Smooth muscle cell of the brain vasculature (primary cell): ENCODE results near the gene RPTOR.

Source experiments
- DNase-seq: peaks from one replicate; pipeline ENCODE4 v3.0.0-alpha.2; 2012; ENCODE audit warnings: low read depth, low spot score

Gene RPTOR

DNA sequence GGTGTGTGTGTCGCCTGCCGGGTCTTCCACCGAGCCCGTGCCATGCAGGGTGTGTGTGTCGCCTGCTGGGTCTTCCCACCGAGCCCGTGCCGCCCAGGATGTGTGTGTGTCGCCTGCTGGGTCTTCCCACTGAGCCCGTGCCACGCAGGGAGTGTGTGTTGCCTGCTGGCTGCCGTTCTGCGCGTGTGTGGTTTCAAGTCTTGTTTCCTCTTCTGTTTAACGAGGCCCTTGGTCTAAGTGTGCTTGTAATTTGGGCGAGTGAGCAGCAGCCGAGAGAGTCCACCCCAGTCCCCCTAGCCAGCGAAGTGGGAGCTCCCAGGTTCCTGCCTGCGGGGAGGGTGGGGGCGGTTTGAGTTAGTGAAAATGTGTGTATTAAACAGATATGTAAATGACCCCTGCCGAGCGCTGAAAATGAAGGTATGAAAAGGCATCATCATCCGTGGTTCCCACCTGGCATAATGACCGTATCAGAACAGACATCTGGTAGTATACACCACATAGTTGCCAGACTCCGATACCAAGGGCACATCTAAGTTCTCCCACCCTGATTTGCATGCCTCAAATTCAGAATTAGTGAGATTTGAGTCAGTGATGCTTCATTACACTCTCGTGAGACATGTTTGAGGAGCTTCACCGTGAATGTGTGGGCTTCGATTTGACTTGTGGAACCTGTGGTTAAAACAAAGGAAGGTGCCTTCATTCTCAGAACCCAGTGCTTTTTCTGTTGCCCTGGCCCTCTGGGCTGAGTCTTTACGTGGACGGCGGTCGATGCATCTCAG is 332.5 kb downstream of the RPTOR start:
- DNase-seq, result no peak

DNA sequence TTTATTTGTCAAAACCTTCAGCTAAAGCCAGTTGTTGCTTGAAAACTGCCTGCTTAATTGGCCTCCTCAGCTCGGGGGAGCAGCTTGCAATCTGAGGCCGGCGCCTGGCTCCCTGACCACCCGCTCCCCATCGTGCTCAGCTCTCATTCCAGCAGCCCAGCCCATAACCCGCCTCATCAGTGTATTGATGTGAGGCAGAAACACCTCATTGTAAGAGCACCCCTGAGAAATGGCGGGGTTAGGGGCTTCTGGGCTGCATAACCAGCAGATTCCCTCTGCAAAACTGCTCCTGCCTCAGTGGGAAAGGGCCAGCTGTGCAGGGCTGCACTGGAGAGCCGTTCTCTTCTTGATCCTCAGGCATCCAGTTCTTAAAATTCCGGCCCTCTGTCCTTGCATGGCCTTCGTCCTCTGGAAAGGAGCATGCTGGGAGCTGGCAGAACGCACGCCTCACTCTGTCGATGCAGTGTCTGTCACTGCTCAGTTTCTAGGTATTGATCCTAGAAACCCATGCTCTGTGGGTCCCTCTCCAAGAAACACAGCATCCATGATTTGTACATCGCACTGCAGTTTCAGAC is 333.2 kb downstream of the RPTOR start:
- DNase-seq, result no peak

DNA sequence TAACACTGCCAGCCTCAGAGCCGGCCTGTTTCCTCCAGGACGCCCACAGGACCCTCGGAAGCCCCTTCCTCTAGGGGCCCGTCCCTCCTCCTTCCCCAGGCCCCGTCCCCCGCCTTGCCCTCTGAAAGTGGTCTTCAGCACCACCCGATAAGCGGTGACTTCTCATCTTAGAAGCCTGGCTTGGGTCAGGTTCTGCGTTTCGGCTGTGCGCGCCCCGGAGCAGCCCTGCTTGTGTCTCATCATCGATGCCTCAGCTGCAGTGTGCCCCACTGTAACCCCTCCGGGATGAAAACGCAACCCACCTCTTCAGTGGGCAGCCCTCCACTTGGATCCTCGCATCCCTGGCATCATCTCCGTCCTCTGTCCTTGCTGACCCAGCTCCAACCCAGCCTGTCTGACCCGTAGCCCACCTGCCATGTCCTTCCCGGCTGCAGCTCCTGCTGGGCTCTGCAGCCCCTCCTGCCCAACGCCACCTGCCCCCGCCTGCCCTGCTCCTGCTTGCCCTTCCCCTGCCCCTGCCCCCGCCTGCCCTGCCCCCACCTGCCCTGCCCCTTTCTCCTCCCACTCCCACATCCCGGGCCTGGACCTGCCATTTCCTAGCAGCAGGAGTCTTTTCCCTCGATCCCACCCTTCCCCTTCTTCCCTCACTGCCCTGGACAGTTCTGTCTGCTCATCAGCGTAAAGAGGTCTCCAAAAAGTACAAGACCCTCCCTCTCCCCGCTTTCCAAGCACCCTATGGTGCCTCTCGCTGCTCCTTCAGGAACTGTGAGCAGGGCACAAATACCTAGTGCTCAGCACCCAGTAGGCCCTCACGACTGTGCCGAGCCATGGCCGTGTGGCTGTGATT is 334.5 kb downstream of the RPTOR start:
- DNase-seq, result no peak

DNA sequence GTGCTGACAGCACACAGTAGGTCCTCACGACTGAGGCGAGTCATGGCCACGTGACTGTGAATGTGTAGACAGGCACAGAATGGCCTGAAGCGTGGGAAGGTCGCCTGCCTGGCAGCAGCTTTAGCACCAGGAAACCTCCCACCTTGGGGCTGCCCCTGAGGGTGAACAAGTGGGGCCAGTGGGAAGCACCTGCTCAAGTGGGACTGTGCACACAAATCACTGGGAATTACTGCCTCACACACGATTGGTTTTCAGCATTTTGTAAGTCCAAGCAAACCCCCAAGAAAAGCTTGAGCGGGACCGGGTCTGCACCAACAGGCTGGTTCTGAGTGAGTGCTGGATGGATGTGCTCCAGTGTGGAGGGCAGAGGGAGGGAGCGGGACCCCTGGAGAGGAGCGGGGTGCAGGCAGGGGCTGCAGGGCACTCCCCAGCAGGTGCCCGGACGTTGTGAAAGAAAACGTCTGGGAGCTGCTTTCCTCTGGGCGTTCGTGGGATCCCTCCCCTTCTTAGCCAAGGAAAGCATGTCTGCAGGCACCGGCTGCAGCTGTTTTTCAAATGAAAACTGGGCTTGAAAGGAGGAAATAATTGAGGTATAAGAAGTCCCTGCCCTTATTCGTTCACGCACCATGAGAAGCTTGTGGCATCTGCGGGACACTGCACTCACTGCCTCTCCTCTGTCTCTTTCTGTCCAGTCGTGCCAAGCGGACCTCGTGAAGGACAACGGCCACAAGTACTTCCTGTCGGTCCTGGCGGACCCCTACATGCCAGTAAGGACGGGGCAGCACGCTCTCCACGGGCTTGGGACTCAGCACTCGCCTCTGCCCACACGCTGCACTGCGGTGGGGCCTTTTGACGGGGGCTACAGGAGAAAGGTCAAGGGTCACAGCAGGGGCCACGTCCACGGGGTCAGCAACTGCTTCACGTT is 335.3 kb downstream of the RPTOR start:
- no peak for DNase-seq

DNA sequence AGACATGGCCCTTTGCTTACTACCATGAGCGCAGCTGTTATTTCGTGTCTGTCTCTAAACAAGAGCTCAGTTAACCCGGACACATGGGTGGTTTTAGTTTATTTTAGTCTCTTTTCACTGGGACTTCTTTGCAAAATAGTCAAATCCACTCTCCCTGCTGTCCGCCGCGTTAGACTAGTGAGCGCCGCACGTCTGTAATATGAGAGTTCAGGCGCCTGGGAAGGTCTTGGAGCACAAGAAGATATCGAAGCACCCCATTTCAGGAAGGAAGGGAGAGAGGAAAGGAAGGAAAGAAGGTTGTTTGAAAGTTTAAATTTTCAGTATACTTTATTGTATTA is 336.0 kb downstream of the RPTOR start:
- DNase-seq, result no peak

DNA sequence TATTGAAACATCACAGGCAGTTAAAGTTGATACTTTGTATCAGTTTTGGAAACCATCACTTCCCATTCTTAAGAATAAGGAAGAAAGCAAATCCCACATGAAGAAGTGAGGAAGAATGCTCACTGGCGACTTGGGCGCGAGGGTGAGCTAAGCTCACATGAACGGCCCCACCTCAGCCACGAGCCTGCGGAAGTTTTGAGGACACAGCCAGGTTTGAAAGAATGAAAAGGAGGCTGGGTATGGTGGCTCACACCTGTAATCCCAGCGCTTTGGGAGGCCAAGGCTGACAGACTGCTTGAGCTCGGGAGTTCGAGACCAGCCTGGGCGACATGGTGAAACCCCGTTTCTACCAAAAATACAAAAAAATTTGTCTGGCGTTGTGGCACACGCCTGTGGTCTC is 336.7 kb downstream of the RPTOR start:
- DNase-seq, result no peak

DNA sequence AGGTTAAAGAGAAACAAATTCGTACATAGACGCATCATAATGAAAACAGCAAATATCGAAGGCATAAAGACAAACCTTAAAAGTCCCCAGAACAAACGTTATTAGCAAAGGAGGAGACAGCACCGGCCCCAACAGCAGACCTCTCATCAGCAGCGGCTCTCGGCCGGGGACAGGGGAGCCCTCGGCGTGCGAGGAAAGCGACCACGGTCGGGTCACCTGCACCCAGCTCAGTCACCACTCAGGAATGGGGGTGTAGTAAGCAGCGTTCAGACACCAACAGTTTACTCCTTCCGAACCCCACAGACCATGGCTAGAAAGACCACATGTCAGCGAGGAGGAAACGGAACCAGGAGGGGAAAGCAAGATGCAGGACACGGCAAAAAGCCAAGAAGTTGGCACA is 337.7 kb downstream of the RPTOR start:
- no peak for DNase-seq

DNA sequence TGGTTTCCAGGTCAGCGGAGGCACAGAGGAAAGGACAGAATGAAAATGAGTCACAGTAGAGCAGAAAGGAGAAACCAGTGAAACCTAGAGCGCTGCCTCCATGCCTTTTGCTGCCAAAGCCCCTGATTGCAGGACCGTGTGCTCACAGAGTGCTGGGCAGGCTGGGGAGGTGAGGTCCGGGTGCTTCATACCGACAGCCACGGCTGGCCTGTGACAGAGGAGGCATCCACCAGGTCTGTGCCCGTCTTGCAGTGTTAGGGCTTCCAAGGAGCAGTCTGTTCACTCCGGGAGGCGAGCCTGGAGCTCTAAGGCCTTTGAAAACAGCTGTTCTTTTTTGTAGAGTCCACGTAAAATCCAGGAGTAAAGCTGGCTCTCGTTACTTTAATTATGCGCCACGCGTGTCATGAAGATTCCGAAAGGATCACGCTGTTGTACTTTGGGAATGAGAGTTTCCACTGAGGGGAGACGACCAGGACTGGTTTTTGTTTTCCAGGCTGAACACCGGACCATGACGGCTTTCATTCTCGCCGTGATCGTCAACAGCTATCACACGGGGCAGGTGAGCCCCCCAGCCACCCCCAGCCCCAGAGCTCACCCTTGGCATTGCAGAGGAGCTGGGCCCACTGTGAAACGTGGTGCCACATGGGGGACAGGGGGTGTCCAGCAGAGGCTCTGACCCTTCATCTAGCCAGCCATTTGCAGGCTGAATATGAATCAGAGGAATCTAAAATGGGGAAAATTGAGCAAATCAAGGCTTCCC is 338.5 kb downstream of the RPTOR start:
- DNase-seq, result no peak

DNA sequence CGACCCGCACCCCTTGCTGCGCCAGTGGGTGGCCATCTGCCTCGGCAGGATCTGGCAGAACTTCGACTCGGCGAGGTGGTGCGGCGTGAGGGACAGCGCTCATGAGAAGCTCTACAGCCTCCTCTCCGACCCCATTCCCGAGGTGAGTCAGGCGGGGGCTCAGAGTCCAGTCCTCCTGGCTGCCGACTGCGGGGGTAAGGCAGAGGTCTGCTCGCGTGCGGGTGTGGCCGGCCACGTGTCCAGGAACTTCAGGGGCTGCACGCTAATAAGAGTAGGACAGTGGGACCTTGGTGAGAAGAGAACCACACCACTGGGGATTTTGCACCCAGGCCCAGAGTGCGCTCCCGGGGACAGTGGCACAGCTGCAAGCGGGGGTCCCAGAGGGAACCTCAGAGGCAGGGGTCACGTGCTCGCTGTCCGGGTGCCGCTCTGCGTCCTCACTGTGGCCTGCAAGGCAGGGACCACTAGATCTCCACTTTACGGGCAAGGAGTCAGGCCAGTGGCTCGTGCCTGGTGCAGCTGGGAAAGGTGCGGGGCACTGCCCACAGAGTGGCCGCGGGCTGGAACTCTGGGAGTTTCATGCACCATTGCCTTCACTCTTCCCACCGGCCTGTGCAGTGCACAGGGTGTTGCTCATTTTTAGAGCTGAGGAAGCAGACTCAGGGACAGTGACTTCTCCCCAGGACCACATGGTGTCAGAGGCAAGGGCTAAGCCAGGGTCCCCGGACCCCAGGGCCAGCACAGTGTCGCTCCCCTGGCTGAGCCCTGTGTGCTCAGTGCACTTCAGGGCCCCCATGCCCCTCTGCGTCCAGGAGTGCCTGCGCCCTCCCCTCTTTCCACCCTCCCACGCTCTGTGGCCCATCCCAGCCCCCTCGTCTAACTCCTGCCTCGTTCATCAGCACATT is 339.4 kb downstream of the RPTOR start:
- DNase-seq, result no peak

DNA sequence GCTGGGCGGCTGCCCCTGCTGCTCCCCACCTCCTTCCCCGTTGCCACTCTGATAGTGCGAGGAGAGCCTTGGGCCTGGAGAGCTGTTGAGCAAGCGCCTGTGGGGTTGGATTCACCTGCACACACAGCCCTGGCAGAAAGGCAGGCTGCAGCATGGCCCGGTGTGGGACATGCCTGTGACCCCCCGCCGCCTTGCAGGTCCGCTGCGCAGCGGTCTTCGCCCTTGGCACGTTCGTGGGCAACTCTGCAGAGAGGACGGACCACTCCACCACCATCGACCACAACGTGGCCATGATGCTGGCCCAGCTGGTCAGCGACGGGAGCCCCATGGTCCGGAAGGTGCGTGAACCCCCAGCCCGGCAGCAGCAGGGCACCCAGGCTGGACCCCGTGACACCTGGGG is 340.2 kb downstream of the RPTOR start:
- DNase-seq, result no peak

DNA sequence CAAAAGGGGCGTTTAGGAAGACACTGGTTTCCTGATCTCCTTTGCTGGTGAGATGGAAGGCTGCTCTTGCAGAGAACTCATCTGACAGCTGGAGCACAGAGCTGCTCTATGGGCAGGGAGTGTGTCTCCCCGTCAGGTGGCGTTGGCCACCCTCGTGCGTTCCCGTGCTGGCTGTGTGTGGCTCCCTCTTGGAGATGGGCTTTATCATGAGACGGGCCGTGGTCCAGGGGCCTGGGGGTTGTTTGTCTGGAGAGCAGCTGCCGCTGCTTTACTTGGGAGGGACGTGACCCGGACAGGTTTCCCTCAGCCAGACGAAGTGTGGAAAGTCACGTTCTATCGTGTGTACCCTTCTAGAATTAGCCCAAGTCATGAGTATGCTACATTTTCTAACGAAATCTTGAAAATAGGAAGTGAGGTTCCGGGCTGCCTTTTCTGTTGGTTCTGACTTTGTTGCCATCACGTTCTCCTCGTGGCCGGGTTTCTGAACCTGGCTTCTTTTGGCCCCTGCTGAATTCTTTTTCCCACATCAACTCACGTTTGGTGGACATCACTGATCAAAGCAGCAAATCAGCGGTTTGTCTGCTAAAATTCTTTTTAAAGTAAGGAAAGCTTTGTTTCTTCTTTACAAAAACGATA is 341.4 kb downstream of the RPTOR start:
- no peak for DNase-seq

DNA sequence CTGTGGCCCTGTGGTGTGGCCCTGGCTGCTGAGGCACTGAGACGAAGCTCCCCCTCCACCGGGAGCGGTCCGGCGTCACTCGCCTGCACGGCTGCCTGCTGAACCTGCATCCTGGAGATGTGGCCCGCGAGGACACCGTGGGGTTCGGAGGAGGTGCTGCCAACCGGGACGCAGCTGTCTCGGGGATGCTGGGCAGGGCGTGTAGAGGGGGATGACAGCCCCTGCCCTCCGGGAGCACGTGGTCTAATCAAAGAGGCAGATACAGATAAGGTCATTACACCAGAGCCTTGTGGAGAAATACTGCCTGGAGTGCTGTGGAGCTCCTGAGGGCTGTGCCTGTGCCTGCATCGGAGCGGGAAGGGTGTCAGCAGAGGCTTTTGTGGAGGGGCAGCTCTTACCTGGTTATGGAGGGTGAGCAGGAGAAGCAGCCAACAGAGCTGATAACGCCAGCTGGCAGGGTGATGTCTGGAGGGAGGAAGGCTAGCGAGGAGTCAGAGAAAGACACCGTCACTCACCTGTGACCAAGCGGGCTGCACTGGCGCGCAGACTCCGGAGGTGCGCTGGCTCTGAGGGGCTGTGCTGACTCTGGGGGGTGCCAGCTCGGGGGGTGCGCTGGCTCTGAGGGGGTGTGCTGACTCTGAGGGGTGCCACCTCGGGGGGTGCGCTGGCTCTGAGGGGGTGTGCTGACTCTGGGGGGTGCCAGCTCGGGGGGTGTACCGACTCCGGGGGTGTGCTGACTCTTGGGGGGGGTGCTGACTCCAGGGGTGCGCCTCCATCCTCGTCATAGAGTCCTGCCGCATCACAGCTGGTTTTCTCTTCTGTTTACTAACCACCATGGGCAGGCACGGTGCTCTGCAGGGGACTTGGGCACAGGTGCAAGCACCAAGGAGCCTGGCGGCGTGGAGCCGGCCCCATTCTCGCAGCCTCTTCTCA is 342.3 kb downstream of the RPTOR start:
- no peak for DNase-seq

DNA sequence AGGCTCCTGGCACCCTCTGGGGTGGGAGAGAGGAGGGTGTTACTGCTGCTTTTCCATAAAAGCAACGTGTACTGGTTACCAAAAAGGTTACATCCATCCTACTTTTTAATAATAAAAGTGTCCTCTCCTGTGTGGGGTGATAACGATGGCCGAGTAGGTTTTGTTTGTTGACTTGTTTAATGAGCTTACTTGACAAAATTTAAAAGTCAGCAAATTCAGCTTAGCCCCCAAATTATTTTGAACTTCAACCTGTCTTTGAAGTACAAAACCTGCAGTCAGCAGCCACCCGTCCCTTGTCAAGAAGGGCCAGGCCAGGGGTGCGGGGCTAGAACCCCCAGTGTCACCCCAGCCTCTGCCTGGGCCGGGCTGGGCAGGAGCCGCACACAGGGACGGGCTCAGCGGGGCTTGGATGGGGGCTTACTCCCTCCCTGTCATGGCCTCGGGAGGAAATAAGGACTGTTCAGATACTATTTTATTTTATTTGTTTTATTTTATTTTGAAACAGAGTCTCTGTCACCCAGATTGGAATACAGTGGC is 343.1 kb downstream of the RPTOR start:
- DNase-seq, result no peak

DNA sequence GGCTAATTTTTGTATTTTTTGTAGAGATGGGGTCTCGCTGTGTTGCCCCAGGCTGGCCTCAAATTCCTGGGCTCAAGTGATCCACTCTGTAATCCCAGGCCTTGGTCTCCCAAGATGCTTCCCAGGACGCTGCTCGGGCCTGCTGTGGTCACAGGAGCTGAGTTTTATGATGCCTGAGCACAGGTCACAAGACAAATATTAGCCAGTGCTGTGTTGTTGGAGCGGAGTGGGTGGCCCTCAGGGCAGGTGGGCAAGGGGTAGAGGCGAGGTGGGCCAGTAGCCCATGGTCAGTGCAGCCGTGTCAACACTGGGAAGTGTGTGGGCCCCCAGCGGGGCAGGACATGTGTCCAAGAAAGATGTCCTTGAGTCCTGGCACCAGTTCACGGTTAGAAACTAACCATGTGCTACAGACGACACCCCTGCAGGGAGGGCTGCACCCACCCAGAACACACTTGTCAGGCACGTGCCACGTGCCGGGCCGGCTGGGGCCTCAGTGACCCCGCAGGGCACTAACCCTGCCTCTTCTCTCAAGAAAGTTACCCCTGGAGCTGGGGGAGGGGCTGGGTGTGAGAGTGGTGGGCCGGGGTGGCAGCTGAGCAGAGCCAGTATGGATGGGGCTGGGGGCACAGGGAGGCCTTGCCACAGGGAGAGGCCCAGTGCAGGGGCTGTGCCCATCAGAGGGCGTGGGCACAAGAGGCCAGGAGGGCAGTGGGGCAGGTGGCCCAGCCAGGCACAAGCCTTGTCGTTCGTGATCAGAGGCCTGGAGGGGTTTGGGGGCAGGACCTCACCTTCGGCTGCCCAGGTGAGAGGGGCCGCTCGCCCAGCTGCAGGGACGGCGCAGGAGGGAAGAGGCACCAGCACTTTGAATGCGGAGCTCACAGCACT is 343.9 kb downstream of the RPTOR start:
- no peak for DNase-seq

DNA sequence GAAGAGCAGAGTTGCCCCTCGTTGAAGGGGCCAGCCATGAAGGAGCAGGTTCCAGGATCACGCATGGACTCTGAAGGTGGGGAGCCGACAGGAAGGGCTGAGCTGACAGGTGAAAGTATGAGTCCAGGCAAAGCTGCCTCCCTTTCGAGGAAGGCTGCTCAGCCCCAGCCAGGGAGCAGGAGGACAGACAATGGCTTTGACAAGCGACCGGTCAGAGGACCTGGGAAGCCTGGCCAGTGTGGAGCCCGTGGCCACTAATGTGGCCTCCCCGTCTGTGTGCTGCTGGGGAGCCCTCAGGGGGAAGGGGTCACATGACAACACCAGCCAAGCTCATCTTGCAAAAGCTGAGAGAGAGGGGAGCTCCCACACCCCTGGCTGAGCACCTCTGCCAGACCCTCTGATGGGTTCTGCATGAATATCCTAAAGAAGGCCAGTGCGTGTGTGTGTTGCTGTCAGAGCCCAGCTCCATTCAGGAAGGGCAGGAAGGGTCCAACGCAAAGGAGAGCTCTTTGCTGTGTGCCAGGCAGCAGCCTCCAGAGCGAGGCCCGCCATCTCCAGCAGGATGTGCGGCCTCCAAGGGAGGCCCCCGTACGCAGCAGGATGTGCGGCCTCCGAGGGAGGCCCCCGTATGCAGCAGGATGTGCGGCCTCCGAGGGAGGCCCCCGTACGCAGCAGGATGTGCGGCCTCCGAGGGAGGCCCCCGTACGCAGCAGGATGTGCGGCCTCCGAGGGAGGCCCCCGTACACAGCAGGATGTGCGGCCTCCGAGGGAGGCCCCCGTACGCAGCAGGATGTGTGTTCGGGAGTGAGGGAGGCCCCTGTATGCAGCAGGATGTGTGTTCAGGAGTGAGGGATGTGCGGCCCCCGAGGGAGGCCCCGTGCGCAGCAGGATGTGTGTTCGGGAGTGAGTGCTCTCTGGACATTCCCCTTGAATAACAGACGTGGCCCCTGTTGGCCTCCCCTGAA is 344.9 kb downstream of the RPTOR start:
- DNase-seq, result no peak
